Upper lobe of left lung (tissue), 4 donors: ENCODE results near the gene SPATS1.

Experiments used
- EP300 ChIP-seq, 4 donors: sonication (generic); formaldehyde crosslinking; IDR thresholded peaks; one replicate each; pipeline ENCODE4 v1.5.1; 2017; ENCODE audit warnings: antibody characterized with exemption in 4 of 4, control low read depth in 2 of 4
- POLR2AphosphoS5 ChIP-seq, 2 donors: sonication (generic); formaldehyde crosslinking; IDR thresholded peaks; one replicate each; pipeline ENCODE4 v1.5.1; 2017; ENCODE audit warnings: antibody characterized with exemption in 2 of 2
- TF ChIP-seq, protein P1 (sequence below), 6 experiments: fragments of 450-650 bp in 4 of 6; fragments of 200-600 bp in 2 of 6; sonication (generic) in 2 of 6; IDR thresholded peaks; one replicate each; pipeline ENCODE4 v1.5.1; 2016 to 2019; ENCODE audit warnings: antibody characterized with exemption in 6 of 6

DNA sequence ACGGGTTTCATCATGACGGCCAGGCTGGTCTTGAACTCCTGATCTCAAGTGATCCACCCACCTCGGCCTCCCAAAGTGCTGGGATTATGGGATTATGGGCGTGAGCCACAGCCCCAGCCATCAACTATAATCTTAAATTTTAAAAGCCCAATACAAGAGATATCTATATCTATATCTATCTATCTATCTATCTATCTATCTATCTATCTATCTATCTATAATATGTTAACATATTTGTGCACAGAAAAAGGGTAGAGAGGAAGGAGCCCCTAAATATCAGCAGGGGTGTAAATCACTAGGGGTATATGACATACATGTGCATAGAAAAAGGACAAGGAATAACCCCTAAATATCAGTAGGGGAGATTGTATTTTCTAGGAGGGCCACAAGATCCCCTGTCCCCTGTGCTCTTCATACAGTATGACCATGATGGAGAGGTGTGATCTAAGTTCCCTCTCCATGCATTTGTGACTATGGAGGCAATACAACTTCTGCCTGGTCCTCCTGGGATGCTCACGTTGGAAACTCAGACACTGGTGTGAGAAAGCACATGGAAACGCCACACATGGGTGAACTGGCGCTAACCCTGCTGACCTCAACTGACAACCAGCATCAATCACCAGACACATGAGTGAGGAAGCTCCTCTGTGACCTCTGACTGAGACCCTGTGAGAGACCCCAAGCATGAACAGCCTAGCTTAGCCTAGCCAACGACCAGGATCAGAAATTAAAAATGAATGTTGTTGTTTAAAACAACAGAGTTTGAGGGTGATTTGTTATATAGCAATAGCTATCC, 1.2 kb upstream of the SPATS1 start:
- TF ChIP-seq POLR2AphosphoS5 (IDR thresholded peaks at IDR 0.05) = no peak
- no peak for TF ChIP-seq EP300 (IDR thresholded peaks at IDR 0.05)
- TF ChIP-seq, protein P1, sequence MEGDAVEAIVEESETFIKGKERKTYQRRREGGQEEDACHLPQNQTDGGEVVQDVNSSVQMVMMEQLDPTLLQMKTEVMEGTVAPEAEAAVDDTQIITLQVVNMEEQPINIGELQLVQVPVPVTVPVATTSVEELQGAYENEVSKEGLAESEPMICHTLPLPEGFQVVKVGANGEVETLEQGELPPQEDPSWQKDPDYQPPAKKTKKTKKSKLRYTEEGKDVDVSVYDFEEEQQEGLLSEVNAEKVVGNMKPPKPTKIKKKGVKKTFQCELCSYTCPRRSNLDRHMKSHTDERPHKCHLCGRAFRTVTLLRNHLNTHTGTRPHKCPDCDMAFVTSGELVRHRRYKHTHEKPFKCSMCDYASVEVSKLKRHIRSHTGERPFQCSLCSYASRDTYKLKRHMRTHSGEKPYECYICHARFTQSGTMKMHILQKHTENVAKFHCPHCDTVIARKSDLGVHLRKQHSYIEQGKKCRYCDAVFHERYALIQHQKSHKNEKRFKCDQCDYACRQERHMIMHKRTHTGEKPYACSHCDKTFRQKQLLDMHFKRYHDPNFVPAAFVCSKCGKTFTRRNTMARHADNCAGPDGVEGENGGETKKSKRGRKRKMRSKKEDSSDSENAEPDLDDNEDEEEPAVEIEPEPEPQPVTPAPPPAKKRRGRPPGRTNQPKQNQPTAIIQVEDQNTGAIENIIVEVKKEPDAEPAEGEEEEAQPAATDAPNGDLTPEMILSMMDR (IDR thresholded peaks at IDR 0.05) = no peak
